Right lobe of liver (tissue), 6 donors: ENCODE data around the gene ARSB. TPM values are rescaled to one million over a fixed set of nuclear protein-coding genes. Genes with fewer than 3 reads are reported as not detected.

Experiments
- ATAC-seq, 4 donors: fragments of 200-7000 bp; cut with Tn5 transposase; one replicate each; pipeline ENCODE4 v1.9.1; 2020; ENCODE audit warnings: mild to moderate bottlenecking in 4 of 4, moderate library complexity in 4 of 4
- DNase-seq, 3 donors: peaks; one replicate each; pipeline ENCODE4 v3.0.0-alpha.2; 2020
- H3K27ac ChIP-seq, 3 donors: fragments of 200-600 bp; one replicate each; pipeline ENCODE4 v1.8.0; 2022
- H3K27me3 ChIP-seq, 2 donors: fragments of 200-600 bp; one replicate each; pipeline ENCODE4 v1.8.0; 2022
- H3K36me3 ChIP-seq, 4 donors: fragments of 200-600 bp; sonication (generic) in 1 of 4; one replicate each; pipeline versions ENCODE4 v1.5.1 to v1.8.0; 2017 to 2022; ENCODE audit warnings: control low read depth in 1 of 4
- H3K4me1 ChIP-seq, 4 donors: fragments of 200-600 bp; sonication (generic) in 1 of 4; one replicate each; pipeline versions ENCODE4 v1.5.1 to v1.8.0; 2017 to 2022; ENCODE audit warnings: control low read depth in 1 of 4
- H3K4me3 ChIP-seq, 3 donors: fragments of 200-600 bp; one replicate each; pipeline ENCODE4 v1.8.0; 2022
- H3K9me3 ChIP-seq, 4 donors: fragments of 200-600 bp; sonication (generic) in 1 of 4; one replicate each; pipeline versions ENCODE4 v1.5.1 to v1.8.0; 2017 to 2022; ENCODE audit warnings: control low read depth in 1 of 4
- CTCF ChIP-seq, 4 donors: fragments of 200-600 bp in 3 of 4; fragments of 450-650 bp in 1 of 4; IDR thresholded peaks; one replicate each; pipeline versions ENCODE4 v1.5.1 to v1.8.0; 2016 to 2022; ENCODE audit warnings: antibody characterized with exemption in 4 of 4, mild to moderate bottlenecking in 2 of 4
- POLR2A ChIP-seq: fragments of 450-650 bp; IDR thresholded peaks from one replicate; pipeline ENCODE4 v1.6.1; 2017; ENCODE audit warnings: antibody characterized with exemption, mild to moderate bottlenecking
- WGBS: methylation state at CpG from one replicate; pipeline ENCODE4 v1.1.6; 2018; ENCODE audit warnings: low coverage, low lambda C conversion rate; ENCODE audit not compliant: insufficient coverage; ENCODE audit errors: missing lambda C conversion rate; 5-methylcytosine and 5-hydroxymethylcytosine counted together
- intact Hi-C, 2 donors: fragments of 100-400 bp; cut with DNase I; formaldehyde crosslinking; loops; one replicate each; pipeline versions ENCODE4 v1.11.2 to v1.14.1; 2022
- total RNA-seq, 6 experiments: library from RNA; depleted of rRNA in 2 of 6; stranded (reverse); fragments of >200 nt in 2 of 6; fragmentation: NEBNext Ultra II Directional in 3 of 6; extraction: Animal tissue kit (Norgen Biotek cat#: 25700) in 3 of 6; gene quantifications; one replicate each; pipeline versions ENCODE4 v1.1.0 to v1.2.4, GENCODE V29; 2016 to 2023
- donor health status: DM: no; HTN: yes; CAD: no.
- donor health status: DM: no; HTN: no; CAD: no.
- donor health status: DM: no; HTN: no; CAD: no.
- donor health status: DM: no; HTN: yes; CAD: no.
- donor health status: DM: no; HTN: yes; CAD: no.

Gene ARSB
- total RNA-seq, 6 experiments from 2014 or later: 5.0 to 11.7 (median 8.7) TPM

- Histone ChIP-seq H3K27ac (no peak overlapping the region), H3K9me3 (no peaks in the 10 kb centered on the region), H3K4me3 (no peak overlapping the region), H3K4me1 (no peaks in the 10 kb centered on the region), H3K27me3 (no peaks in the 10 kb centered on the region), H3K36me3 (no peaks in the 10 kb centered on the region)
- TF ChIP-seq CTCF (IDR thresholded peaks at IDR 0.05) (no peak), POLR2A (no peak)
- no peak for DNase-seq
- no peak for ATAC-seq
- intact Hi-C loops: no loop called here
- 78% methylated on average over 10 of the region's 10 CpGs for WGBS
Observed at GRCh38 chr5:78792345-78793055, 192.6 kb downstream of the ARSB start.

DNA sequence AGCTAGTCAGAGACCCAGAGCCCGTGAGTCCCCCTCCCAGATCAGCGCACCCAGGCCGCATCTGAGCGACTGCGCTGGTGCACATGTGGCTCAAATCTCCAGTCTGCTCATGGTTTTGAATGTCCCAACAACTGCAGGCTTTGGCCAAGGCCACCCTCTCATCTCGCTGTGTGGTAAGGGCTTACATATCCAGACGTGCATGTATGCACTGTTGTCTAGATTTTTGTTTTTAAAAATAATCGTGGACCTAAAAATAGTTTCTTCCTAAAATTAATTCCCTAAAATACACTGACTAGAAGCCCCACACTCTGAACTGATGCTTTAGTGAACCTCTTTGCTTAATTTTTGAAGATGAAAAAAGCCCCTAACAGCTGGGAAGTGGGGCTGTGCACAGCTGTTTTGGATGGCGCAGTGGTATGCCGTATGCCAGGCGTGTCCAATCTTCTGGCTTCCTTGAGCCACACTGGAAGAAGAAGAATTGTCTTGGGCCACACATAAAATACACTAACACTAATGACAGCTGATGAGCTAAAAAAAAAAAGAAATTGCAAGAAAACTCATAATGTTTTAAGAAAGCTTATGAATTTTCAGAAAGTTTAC is 193.5 kb downstream of the ARSB start:
- ATAC-seq (no peak), DNase-seq (no peak)
- no peak overlapping the region for H3K4me3 ChIP-seq
- no peaks in the 10 kb centered on the region for H3K9me3 ChIP-seq
- intact Hi-C loops: no loop called here
- no peaks in the 10 kb centered on the region for H3K4me1 ChIP-seq
- H3K36me3 ChIP-seq: no peaks in the 10 kb centered on the region
- H3K27ac ChIP-seq: no peak overlapping the region
- TF ChIP-seq POLR2A (no peak), CTCF (IDR thresholded peaks at IDR 0.05) (no peak)
- no peaks in the 10 kb centered on the region for H3K27me3 ChIP-seq
- 89% methylated on average over 11 of the region's 11 CpGs for WGBS

DNA sequence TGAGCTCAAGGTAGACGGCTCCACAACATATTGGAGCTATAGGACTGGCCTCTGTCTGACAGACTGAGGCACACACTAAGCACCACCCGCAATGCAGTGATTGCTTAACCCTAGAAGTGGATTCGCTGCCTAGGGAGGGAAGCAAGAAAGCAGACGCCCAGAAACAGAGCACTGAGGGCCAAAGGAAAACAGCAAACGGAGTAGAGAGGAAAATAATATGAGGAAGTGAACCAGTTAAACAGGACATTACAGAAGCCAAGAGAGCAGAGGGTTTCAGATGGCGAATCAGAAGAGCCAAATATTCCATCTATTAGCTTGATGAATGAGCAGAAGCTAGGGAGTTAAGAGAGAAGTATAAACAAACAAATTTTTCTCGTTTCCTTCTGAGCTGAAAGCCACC is 197.3 kb downstream of the ARSB start:
- ATAC-seq: peak; percentile 48 to 77 (median 55)
- H3K9me3 ChIP-seq: no peaks in the 10 kb centered on the region
- no peaks in the 10 kb centered on the region for H3K4me1 ChIP-seq
- H3K36me3 ChIP-seq: no peaks in the 10 kb centered on the region
- intact Hi-C loops: no loop called here
- H3K4me3 ChIP-seq: no peak overlapping the region
- no peaks in the 10 kb centered on the region for H3K27me3 ChIP-seq
- no peak overlapping the region for H3K27ac ChIP-seq
- TF ChIP-seq POLR2A: no peak
- no peak for TF ChIP-seq CTCF (IDR thresholded peaks at IDR 0.05)
- no peak for DNase-seq
- 54% methylated on average over 7 of the region's 7 CpGs for WGBS

GRCh38 chr5:78785454-78785853 is 199.7 kb downstream of the ARSB start:
- TF ChIP-seq POLR2A (no peak), CTCF (IDR thresholded peaks at IDR 0.05) (no peak)
- no peak for ATAC-seq
- 89% methylated on average over 1 of the region's 1 CpG for WGBS

More at GRCh38 chr5:78785454-78785853, 199.7 kb downstream of the ARSB start:
- Histone ChIP-seq H3K27me3 (no peaks in the 10 kb centered on the region), H3K27ac (no peak overlapping the region), H3K9me3 (no peaks in the 10 kb centered on the region), H3K4me1 (no peaks in the 10 kb centered on the region), H3K36me3 (no peaks in the 10 kb centered on the region), H3K4me3 (no peak overlapping the region)
- intact Hi-C loops: no loop called here
- no peak for DNase-seq
